GM18508 (cell line): ENCODE measurements around the gene HYDIN.
"Not testable (repeated sequence)": the region's sequence is repeated elsewhere in the genome, so short reads cannot be mapped to it uniquely, and the experiment has no call there.

Source experiments
- ATAC-seq: cut with Tn5 transposase; IDR thresholded peaks from one replicate; pipeline ENCODE4 v1.9.1; 2021; ENCODE audit warnings: moderate number of reproducible peaks; ENCODE audit not compliant: insufficient read depth, unreplicated experiment

HYDIN gene

GRCh38 chr16:71015419-71015818, 215.1 kb downstream of the HYDIN start:
- not testable (repeated sequence) for ATAC-seq

- ATAC-seq = not testable (repeated sequence)
Observed at GRCh38 chr16:71009440-71010223, 220.9 kb downstream of the HYDIN start.

- ATAC-seq = not testable (repeated sequence)
Observed at GRCh38 chr16:71006516-71006915, 224.0 kb downstream of the HYDIN start.

GRCh38 chr16:70999735-71000134, 230.8 kb downstream of the HYDIN start:
- ATAC-seq = not testable (repeated sequence)

GRCh38 chr16:70995799-70996198, 234.7 kb downstream of the HYDIN start:
- ATAC-seq = not testable (repeated sequence)

- not testable (repeated sequence) for ATAC-seq
Observed at GRCh38 chr16:70992511-70992910, 238.0 kb downstream of the HYDIN start.

- not testable (repeated sequence) for ATAC-seq
Observed at GRCh38 chr16:70987019-70987715, 243.4 kb downstream of the HYDIN start.

- ATAC-seq = not testable (repeated sequence)
Observed at GRCh38 chr16:70984675-70985074, 245.8 kb downstream of the HYDIN start.

GRCh38 chr16:70968332-70968731, 262.2 kb downstream of the HYDIN start:
- ATAC-seq = not testable (repeated sequence)

- ATAC-seq = not testable (repeated sequence)
Observed at GRCh38 chr16:70960169-70960568, 270.4 kb downstream of the HYDIN start.

- ATAC-seq = not testable (repeated sequence)
Observed at GRCh38 chr16:70954922-70955321, 275.6 kb downstream of the HYDIN start.

- not testable (repeated sequence) for ATAC-seq
Observed at GRCh38 chr16:70953824-70954223, 276.7 kb downstream of the HYDIN start.

- not testable (repeated sequence) for ATAC-seq
Observed at GRCh38 chr16:70943551-70943950, 287.0 kb downstream of the HYDIN start.

- not testable (repeated sequence) for ATAC-seq
Observed at GRCh38 chr16:70939690-70940359, 290.7 kb downstream of the HYDIN start.

GRCh38 chr16:70936781-70937525, 293.6 kb downstream of the HYDIN start:
- not testable (repeated sequence) for ATAC-seq

- ATAC-seq = not testable (repeated sequence)
Observed at GRCh38 chr16:70935325-70935724, 295.2 kb downstream of the HYDIN start.

- ATAC-seq = not testable (repeated sequence)
Observed at GRCh38 chr16:70933746-70934145, 296.8 kb downstream of the HYDIN start.

- ATAC-seq = not testable (repeated sequence)
Observed at GRCh38 chr16:70930757-70931156, 299.8 kb downstream of the HYDIN start.

- not testable (repeated sequence) for ATAC-seq
Observed at GRCh38 chr16:70922164-70922563, 308.4 kb downstream of the HYDIN start.

- not testable (repeated sequence) for ATAC-seq
Observed at GRCh38 chr16:70920661-70921060, 309.9 kb downstream of the HYDIN start.
